ENCODE measurements around the gene SMAD3.

GRCh38 chr15:67115586-67115969 lies 50.2 kb downstream of the SMAD3 start:
- no peak for TF ChIP-seq POLR2A (IDR thresholded peaks at IDR 0.05; ENCODE audit: low read length)
- no peak for TF ChIP-seq GATA1 (IDR thresholded peaks at IDR 0.05; ENCODE audit: low read depth, low read length)

All from erythroblast (primary cell).